NCI-H2227 (cell line): Measurements from ENCODE around the gene LEPR.

Source experiments
- DNase-seq: peaks from one replicate; lab custom pipeline; 2025; ENCODE audit not compliant: unreplicated experiment; lab: John Stamatoyannopoulos, UW

LEPR gene

GRCh38 chr1:65412256-65412983 is 8.0 kb upstream of the LEPR start:
- no peak for DNase-seq

- no peak for DNase-seq
These were observed 7.5 kb upstream of the LEPR start for GRCh38 chr1:65412984-65413375.

- no peak for DNase-seq
These were observed 5.9 kb upstream of the LEPR start for GRCh38 chr1:65414538-65414937.

GRCh38 chr1:65416767-65417166 is 3.7 kb upstream of the LEPR start:
- no peak for DNase-seq

GRCh38 chr1:65417729-65418128 is 2.7 kb upstream of the LEPR start:
- DNase-seq = no peak

- DNase-seq = no peak
These were observed 1.8 kb upstream of the LEPR start for GRCh38 chr1:65418522-65419185.

GRCh38 chr1:65419681-65420589 is 533 bp upstream of the LEPR start:
- DNase-seq = peak; percentile 99

GRCh38 chr1:65421351-65422025 is 1.0 kb downstream of the LEPR start:
- no peak for DNase-seq

GRCh38 chr1:65422241-65423203 is 2.1 kb downstream of the LEPR start:
- no peak for DNase-seq

- DNase-seq = no peak
These were observed 3.6 kb downstream of the LEPR start for GRCh38 chr1:65423884-65424572.

GRCh38 chr1:65424573-65424889 is 4.1 kb downstream of the LEPR start:
- no peak for DNase-seq

GRCh38 chr1:65425006-65425405 is 4.5 kb downstream of the LEPR start:
- DNase-seq = no peak

- no peak for DNase-seq
These were observed 5.2 kb downstream of the LEPR start for GRCh38 chr1:65425697-65426096.

- no peak for DNase-seq
These were observed 8.6 kb downstream of the LEPR start for GRCh38 chr1:65429078-65429477.

GRCh38 chr1:65429806-65430205 is 9.3 kb downstream of the LEPR start:
- DNase-seq = no peak

GRCh38 chr1:65431111-65431705 is 10.7 kb downstream of the LEPR start:
- DNase-seq = peak; percentile 58

GRCh38 chr1:65432918-65433317 is 12.4 kb downstream of the LEPR start:
- no peak for DNase-seq

- no peak for DNase-seq
These were observed 13.8 kb downstream of the LEPR start for GRCh38 chr1:65434255-65434654.

GRCh38 chr1:65434760-65435159 is 14.3 kb downstream of the LEPR start:
- DNase-seq = no peak
